Measurements from ENCODE around the gene OR8J3.
"Not testable (repeated sequence)": the region's sequence is repeated elsewhere in the genome, so short reads cannot be mapped to it uniquely, and the experiment has no call there.

Gene OR8J3

GRCh38 chr11:56140151-56140661, at the start of gene OR8J3:
OR8J3 (minus strand) TSS chr11:56140201; CDS start chr11:56137718, 2,483 bp downstream.
- no peak for DNase-seq

DNA sequence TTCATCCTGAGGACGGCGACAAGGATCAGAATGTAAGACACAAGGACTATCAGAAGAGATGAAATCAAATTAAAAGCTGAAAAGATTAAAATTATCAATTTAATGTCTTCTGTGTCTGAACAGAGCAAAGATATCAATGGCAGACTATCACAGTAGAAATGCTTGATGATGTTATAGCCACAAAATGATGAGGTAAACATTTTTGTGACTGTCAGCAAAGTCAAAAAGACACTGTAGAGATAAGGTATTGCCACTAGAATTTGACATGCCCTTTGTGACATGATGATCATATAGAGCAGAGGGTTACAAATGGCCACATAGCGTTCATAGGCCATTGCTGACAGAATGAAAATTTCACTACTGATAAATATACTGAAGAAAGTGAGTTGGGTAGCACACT, 48.6 kb upstream of the OR8J3 start:
- no peak for DNase-seq

- DNase-seq = no peak
Observed at GRCh38 chr11:56183459-56183858, 43.5 kb upstream of the OR8J3 start.

GRCh38 chr11:56176318-56176717, 36.3 kb upstream of the OR8J3 start, which contains the start of gene OR5J2:
OR5J2 (plus strand) TSS chr11:56176618; CDS start chr11:56176618, 0 bp downstream.
- DNase-seq = no peak

DNA sequence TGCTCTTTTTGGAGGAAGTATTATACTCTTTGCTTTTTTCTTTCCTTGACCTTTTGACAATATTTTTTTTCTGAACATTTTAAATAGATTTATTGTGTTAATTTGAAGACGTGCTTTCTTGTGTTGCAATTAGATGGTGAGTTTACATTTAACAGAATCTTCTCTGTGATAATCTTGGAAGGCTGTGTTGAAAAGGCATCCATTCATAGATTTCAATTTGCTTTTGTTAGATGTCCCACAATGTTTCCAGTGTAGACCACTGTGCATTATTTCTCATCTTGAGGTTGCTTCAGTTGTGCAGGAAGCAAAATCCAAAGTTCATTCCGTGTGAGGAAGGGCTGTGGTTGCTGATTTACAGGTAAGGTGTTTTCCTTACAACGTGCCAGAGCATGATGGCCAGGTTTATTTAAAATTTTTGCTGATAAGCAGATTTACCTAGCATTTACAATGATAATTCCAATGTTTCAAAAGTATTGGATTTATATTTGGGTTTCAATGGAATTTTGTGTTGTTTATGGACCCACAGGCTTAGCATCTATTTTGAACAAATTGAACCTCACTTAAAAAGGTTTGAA, 32.3 kb upstream of the OR8J3 start:
- DNase-seq = no peak

DNA sequence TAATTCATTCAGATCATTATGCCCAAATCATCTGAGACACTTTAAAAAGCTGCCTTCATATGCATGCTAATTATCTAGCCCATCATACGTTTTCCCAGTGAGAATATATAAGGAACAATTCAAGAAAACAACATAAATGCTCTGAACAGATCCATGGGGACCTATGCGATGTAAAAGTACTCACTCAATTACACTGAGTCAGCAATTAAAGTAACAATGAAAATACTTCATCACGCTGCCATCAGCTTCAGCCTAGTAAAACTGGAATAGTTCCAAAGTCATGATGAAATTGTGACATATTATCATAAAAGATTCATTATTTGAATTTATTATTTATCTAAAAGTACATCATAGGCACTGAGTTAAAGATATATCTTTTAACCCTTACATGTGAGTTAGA, 23.8 kb upstream of the OR8J3 start:
- DNase-seq = no peak

GRCh38 chr11:56160217-56160616, 20.2 kb upstream of the OR8J3 start, which contains the start of gene OR8K5:
OR8K5 (minus strand) TSS chr11:56160317; CDS start chr11:56160317, 0 bp downstream.
- DNase-seq = no peak

GRCh38 chr11:56152333-56152732, 12.3 kb upstream of the OR8J3 start:
- DNase-seq = no peak

- DNase-seq = no peak
Observed at GRCh38 chr11:56151376-56151775, 11.4 kb upstream of the OR8J3 start.

DNA sequence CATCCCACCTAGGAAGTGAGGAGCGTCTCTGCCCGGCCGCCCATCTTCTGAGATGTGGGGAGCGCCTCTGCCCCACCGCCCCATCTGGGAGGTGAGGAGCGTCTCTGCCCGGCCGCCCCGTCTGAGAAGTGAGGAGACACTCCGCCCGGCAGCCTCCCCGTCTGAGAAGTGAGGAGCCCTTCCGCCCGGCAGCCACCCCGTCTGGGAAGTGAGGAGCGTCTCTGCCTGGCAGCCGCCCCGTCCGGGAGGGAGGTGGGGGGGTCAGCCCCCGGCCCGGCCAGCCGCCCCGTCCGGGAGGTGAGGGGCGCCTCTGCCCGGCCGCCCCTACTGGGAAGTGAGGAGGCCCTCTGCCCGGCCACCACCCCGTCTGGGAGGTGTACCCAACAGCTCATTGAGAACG, 3.7 kb upstream of the OR8J3 start:
- DNase-seq = not testable (repeated sequence)

DNA sequence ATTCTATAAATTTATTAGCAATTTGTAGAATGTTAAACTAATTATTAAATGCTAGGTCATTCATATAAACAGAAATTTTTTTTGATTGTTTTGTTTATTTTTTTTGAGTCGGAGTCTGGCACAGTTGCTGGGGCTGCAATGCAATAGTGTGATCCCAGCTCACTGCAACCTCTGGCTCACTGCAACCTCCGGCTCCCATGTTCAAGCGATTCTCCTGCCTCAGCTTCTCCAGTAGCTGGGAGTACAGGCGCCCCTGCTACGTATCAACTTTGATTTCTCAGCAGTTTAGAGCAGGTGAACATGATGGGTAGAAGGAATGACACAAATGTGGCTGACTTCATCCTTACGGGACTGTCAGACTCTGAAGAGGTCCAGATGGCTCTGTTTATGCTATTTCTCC, 17.9 kb downstream of the OR8J3 start, which contains the start of gene OR8H3:
Gene OR8H3 (plus strand): TSS at position 301 of the 400 bp plus-strand sequence. CDS start 0 bp downstream, at position 301.
- no peak for DNase-seq

DNA sequence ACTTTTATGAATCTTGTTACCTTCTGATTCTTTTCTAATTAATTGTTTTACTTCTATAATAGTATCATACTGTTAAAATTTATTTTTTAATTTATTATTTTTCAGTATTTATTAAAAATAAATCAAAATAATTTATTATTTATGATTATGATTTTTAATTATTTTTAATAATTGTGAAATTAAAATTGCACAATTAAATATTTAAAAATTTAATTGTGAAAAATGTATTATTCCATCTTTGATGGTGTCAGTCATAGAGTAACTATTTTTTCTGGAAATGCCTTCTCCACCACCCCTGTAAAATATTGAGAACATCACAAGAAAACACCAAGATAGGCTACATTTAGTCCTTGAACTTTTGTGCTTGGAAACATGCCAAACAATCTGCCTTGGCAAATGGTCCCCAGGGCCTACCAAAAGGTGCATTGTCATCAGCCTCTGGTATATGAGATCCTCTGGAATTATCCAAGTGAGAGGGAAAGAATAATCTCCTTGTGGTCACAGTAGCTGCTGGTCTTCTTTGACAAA, 36.7 kb downstream of the OR8J3 start, which contains the start of gene OR8H2:
Gene OR8H2 (plus strand): TSS at position 478 of the 528 bp plus-strand sequence. CDS start 1,356 bp downstream, outside the sequence.
- DNase-seq = no peak

DNA sequence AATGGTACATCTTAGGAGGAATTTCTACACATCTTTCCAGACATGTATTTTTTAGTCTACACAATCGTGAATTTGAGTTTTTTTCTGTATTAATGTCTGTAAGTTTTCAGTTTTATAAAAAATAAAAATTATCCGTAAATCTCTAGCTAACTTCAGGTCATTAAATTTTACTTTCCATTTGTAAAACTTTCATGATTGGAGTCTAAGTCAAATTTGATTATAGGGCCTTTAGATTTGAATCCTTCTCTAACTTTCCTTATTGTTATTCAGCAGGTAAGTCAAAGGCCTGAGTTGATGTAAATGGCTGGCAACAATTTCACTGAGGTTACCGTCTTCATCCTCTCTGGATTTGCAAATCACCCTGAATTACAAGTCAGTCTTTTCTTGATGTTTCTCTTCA, 47.0 kb downstream of the OR8J3 start, which contains the start of gene OR8I2:
Gene OR8I2 (plus strand): TSS at position 301 of the 400 bp plus-strand sequence. CDS start 0 bp downstream, at position 301.
- no peak for DNase-seq

DNA sequence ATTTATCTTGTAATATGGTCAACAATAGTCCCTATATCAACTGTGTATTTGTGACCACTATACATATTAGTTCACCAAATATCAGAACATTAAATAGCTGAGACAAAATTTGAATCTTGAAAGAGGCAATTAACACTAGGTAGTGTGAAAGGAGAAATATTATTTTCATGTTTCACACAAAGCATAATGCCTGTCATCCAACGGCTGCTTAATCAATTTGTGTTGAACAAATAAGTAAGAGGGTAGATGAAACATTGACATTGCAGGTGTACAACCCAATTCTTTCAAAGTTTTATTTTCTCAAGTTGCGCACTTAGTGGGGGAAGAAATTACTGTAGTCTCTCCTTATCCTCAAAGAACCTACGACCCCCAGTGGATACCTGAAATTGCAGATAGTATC, 50.3 kb downstream of the OR8J3 start:
- no peak for DNase-seq

Measured in hematopoietic multipotent progenitor cell treated with erythropoietin and hydrocortisone succinate and interleukin-3 and kit ligand, for 8 days (in vitro differentiated cells).